Chondrocyte (in vitro differentiated cells): Measurements from ENCODE around the gene LRRN1. TPM values are rescaled to one million over a fixed set of nuclear protein-coding genes. Genes with fewer than 3 reads are reported as not detected.

Experiments
- DNase-seq: peaks from one replicate; pipeline ENCODE4 v3.0.0; 2021; ENCODE audit warnings: mixed read lengths, low spot score
- H3K27ac Mint-ChIP-seq: one replicate; pipeline ENCODE4 v1.8.0; 2021; ENCODE audit warnings: mild to moderate bottlenecking, moderate library complexity, mixed read lengths; ENCODE audit not compliant: unreplicated experiment
- H3K27me3 Mint-ChIP-seq: 2 replicates; pipeline ENCODE4 v1.8.0; 2021; ENCODE audit warnings: low read depth, mixed read lengths
- H3K36me3 Mint-ChIP-seq: 2 replicates; pipeline ENCODE4 v1.8.0; 2021; ENCODE audit warnings: low read depth, mixed read lengths
- H3K4me1 Mint-ChIP-seq: 2 replicates; pipeline ENCODE4 v1.8.0; 2021; ENCODE audit warnings: low read depth, mild to moderate bottlenecking, mixed read lengths
- H3K4me3 Mint-ChIP-seq: one replicate; pipeline ENCODE4 v1.8.0; 2021; ENCODE audit warnings: mild to moderate bottlenecking, moderate library complexity, mixed read lengths; ENCODE audit not compliant: unreplicated experiment
- H3K9me3 Mint-ChIP-seq: 2 replicates; pipeline ENCODE4 v1.8.0; 2021; ENCODE audit warnings: low read depth, mixed read lengths
- CTCF ChIP-seq: fragments of 200-600 bp; sonication (generic); IDR thresholded peaks from 2 replicates; pipeline ENCODE4 v1.5.0; 2021; ENCODE audit warnings: antibody characterized with exemption, mild to moderate bottlenecking, moderate library complexity
- total RNA-seq: library from RNA; stranded (reverse); gene quantifications from 3 replicates; pipeline ENCODE4 v1.2.1, GENCODE V29; 2021

LRRN1 gene
- total RNA-seq, 1 donor from 2014 or later = 3.2 TPM

GRCh38 chr3:3851621-3852323, 52.5 kb downstream of the LRRN1 start:
- Mint-ChIP-seq H3K4me3 (no peak overlapping the region), H3K36me3 (no peaks in the 10 kb centered on the region), H3K27ac (no peak overlapping the region), H3K27me3 (no peaks in the 10 kb centered on the region), H3K4me1 (no peaks in the 10 kb centered on the region), H3K9me3 (no peaks in the 10 kb centered on the region)
- no peak for DNase-seq
- TF ChIP-seq CTCF = no peak

- no peak for DNase-seq
- H3K36me3 Mint-ChIP-seq = no peaks in the 10 kb centered on the region
- TF ChIP-seq CTCF = no peak
- H3K27ac Mint-ChIP-seq = no peak overlapping the region
- H3K4me1 Mint-ChIP-seq = no peaks in the 10 kb centered on the region
- no peaks in the 10 kb centered on the region for H3K9me3 Mint-ChIP-seq
- no peak overlapping the region for H3K4me3 Mint-ChIP-seq
- no peaks in the 10 kb centered on the region for H3K27me3 Mint-ChIP-seq
These were observed 54.3 kb downstream of the LRRN1 start for GRCh38 chr3:3853544-3853943.

GRCh38 chr3:3855056-3855455, 55.8 kb downstream of the LRRN1 start:
- no peaks in the 10 kb centered on the region for H3K36me3 Mint-ChIP-seq
- H3K9me3 Mint-ChIP-seq = no peaks in the 10 kb centered on the region
- H3K27ac Mint-ChIP-seq = no peak overlapping the region
- no peak overlapping the region for H3K4me3 Mint-ChIP-seq
- H3K4me1 Mint-ChIP-seq = no peaks in the 10 kb centered on the region
- no peaks in the 10 kb centered on the region for H3K27me3 Mint-ChIP-seq
- DNase-seq = no peak
- no peak for TF ChIP-seq CTCF

GRCh38 chr3:3860235-3860634, 61.0 kb downstream of the LRRN1 start:
- Mint-ChIP-seq H3K27ac (no peak overlapping the region), H3K9me3 (peaks cover 4% of the 10 kb centered on the region), H3K4me3 (no peak overlapping the region), H3K36me3 (no peaks in the 10 kb centered on the region), H3K27me3 (no peaks in the 10 kb centered on the region), H3K4me1 (no peaks in the 10 kb centered on the region)
- no peak for TF ChIP-seq CTCF
- no peak for DNase-seq

GRCh38 chr3:3862534-3862933, 63.3 kb downstream of the LRRN1 start:
- no peak for TF ChIP-seq CTCF
- H3K4me3 Mint-ChIP-seq = no peak overlapping the region
- H3K36me3 Mint-ChIP-seq = no peaks in the 10 kb centered on the region
- no peaks in the 10 kb centered on the region for H3K27me3 Mint-ChIP-seq
- H3K4me1 Mint-ChIP-seq = no peaks in the 10 kb centered on the region
- H3K9me3 Mint-ChIP-seq = peaks cover 9% of the 10 kb centered on the region
- no peak for DNase-seq
- no peak overlapping the region for H3K27ac Mint-ChIP-seq
